ENCODE data around the gene EMSY. TPM values are rescaled to one million over a fixed set of nuclear protein-coding genes. Genes with fewer than 3 reads are reported as not detected.

Gene EMSY
- polyA plus RNA-seq, 1 donor (not counting 4 experiments of a cell fraction or from before 2014, with no cell fraction given) = 11.3 TPM

GRCh38 chr11:76523147-76523546 is 78.3 kb downstream of the EMSY start:
- TF ChIP-seq CTCF (optimal IDR thresholded peaks at IDR 0.05 in 1 of 3, IDR thresholded peaks at IDR 0.05 in 1 of 3, conservative IDR thresholded peaks at IDR 0.05 in 1 of 3; ENCODE audit: extremely low read depth in 1 of 3, insufficient read depth in 2 of 3, low read length in 3 of 3) (no peak), EZH2 (IDR thresholded peaks at IDR 0.05; ENCODE audit: low read length) (no peak)
- Histone ChIP-seq H3K9ac (ENCODE audit: control insufficient read depth, extremely low read depth, insufficient read depth, low read length) (no peak overlapping the region), H3K27me3 (ENCODE audit: control insufficient read depth, extremely low read depth, insufficient read depth, low read length) (no peaks in the 10 kb centered on the region), H4K20me1 (ENCODE audit: control insufficient read depth, extremely low read depth, insufficient read depth, low read length) (no peaks in the 10 kb centered on the region), H3K4me2 (ENCODE audit: control insufficient read depth, extremely low read depth, insufficient read depth, low read depth, low read length) (no peak overlapping the region), H3K9me3 (ENCODE audit: control insufficient read depth, low read depth, low read length) (no peaks in the 10 kb centered on the region), H3K36me3 (ENCODE audit: control insufficient read depth in 2 of 2, extremely low read depth in 1 of 2, insufficient read depth in 2 of 2, low read length in 2 of 2) (peaks cover 0 to 3% of the 10 kb centered on the region in 2 experiments), H3K79me2 (ENCODE audit: control insufficient read depth, insufficient read depth, low read length) (no peaks in the 10 kb centered on the region), H3K9me1 (ENCODE audit: control insufficient read depth, extremely low read depth, insufficient read depth, low read length) (no peaks in the 10 kb centered on the region), H3K4me1 (ENCODE audit: control insufficient read depth, extremely low read depth, insufficient read depth, low read length) (peaks cover 16% of the 10 kb centered on the region), H3K27ac (ENCODE audit: control insufficient read depth, insufficient read depth, low read length) (no peak overlapping the region), H2AFZ (ENCODE audit: control insufficient read depth, low read length) (no peak overlapping the region), H3K4me3 (ENCODE audit: control insufficient read depth in 2 of 3, extremely low read depth in 1 of 3, insufficient read depth in 2 of 3, low read depth in 1 of 3, low read length in 3 of 3) (no peak overlapping the region)
- FAIRE-seq = no peak
- dilution Hi-C loops (cut with MboI; ENCODE audit: extremely low pct_ligation_motif_present, low sequenced_read_pairs) = no loop called here
- DNase-seq (ENCODE audit: low read depth, low spot score) = no peak

- no peak overlapping the region for H3K4me3 ChIP-seq (ENCODE audit: control insufficient read depth in 2 of 3, extremely low read depth in 1 of 3, insufficient read depth in 2 of 3, low read depth in 1 of 3, low read length in 3 of 3)
- peak overlapping the region; percentile 17 for H3K27ac ChIP-seq (ENCODE audit: control insufficient read depth, insufficient read depth, low read length)
- H3K36me3 ChIP-seq (ENCODE audit: control insufficient read depth in 2 of 2, extremely low read depth in 1 of 2, insufficient read depth in 2 of 2, low read length in 2 of 2) = peaks cover 0 to 3% of the 10 kb centered on the region in 2 experiments
- no peaks in the 10 kb centered on the region for H3K79me2 ChIP-seq (ENCODE audit: control insufficient read depth, insufficient read depth, low read length)
- TF ChIP-seq EZH2 (IDR thresholded peaks at IDR 0.05; ENCODE audit: low read length) (no peak), CTCF (optimal IDR thresholded peaks at IDR 0.05 in 1 of 3, IDR thresholded peaks at IDR 0.05 in 1 of 3, conservative IDR thresholded peaks at IDR 0.05 in 1 of 3; ENCODE audit: extremely low read depth in 1 of 3, insufficient read depth in 2 of 3, low read length in 3 of 3) (no peak)
- H4K20me1 ChIP-seq (ENCODE audit: control insufficient read depth, extremely low read depth, insufficient read depth, low read length) = no peaks in the 10 kb centered on the region
- DNase-seq (ENCODE audit: low read depth, low spot score) (no peak), FAIRE-seq (no peak)
- no peak overlapping the region for H2AFZ ChIP-seq (ENCODE audit: control insufficient read depth, low read length)
- H3K4me2 ChIP-seq (ENCODE audit: control insufficient read depth, extremely low read depth, insufficient read depth, low read depth, low read length) = no peak overlapping the region
- H3K4me1 ChIP-seq (ENCODE audit: control insufficient read depth, extremely low read depth, insufficient read depth, low read length) = peaks cover 16% of the 10 kb centered on the region
- H3K9ac ChIP-seq (ENCODE audit: control insufficient read depth, extremely low read depth, insufficient read depth, low read length) = no peak overlapping the region
- no peaks in the 10 kb centered on the region for H3K9me1 ChIP-seq (ENCODE audit: control insufficient read depth, extremely low read depth, insufficient read depth, low read length)
- no peaks in the 10 kb centered on the region for H3K9me3 ChIP-seq (ENCODE audit: control insufficient read depth, low read depth, low read length)
- no peaks in the 10 kb centered on the region for H3K27me3 ChIP-seq (ENCODE audit: control insufficient read depth, extremely low read depth, insufficient read depth, low read length)
- dilution Hi-C loops (cut with MboI; ENCODE audit: extremely low pct_ligation_motif_present, low sequenced_read_pairs) = no loop called here
Observed at GRCh38 chr11:76523786-76524436, 79.1 kb downstream of the EMSY start.

Measured in keratinocyte (primary cell).